ENCODE results near the gene INCENP. TPM values are rescaled to one million over a fixed set of nuclear protein-coding genes. Genes with fewer than 3 reads are reported as not detected.

INCENP gene
- total and polyA plus RNA-seq, 10 of the 15 experiments (the other 5 are each of a cell fraction or from before 2014, with no cell fraction given): 1.4 to 96.8 (median 29.0) TPM

GRCh38 chr11:62139526-62140303 is 15.9 kb downstream of the INCENP start:
- Histone ChIP-seq H3K27ac (ENCODE audit: control insufficient read depth, insufficient read depth) (no peak overlapping the region), H3K27me3 (replicated peaks in 1 of 2; ENCODE audit: control insufficient read depth in 2 of 2, insufficient read depth in 2 of 2, low read length in 1 of 2) (no peaks in the 10 kb centered on the region), H3K4me2 (ENCODE audit: control insufficient read depth, insufficient read depth) (no peak overlapping the region), H3K4me1 (ENCODE audit: control insufficient read depth, insufficient read depth, low read length) (no peaks in the 10 kb centered on the region), H3K9me3 (replicated peaks; ENCODE audit: control insufficient read depth, insufficient read depth, low read length) (no peaks in the 10 kb centered on the region), H3K4me3 (no peak overlapping the region), H3K79me2 (ENCODE audit: control insufficient read depth, insufficient read depth, low read length) (peaks cover 4% of the 10 kb centered on the region), H2AFZ (ENCODE audit: control insufficient read depth, low read depth, low read length) (no peak overlapping the region), H4K20me1 (ENCODE audit: control insufficient read depth, insufficient read depth) (no peaks in the 10 kb centered on the region), H3K9ac (ENCODE audit: control insufficient read depth, insufficient read depth, low read length) (no peak overlapping the region), H3K36me3 (ENCODE audit: control insufficient read depth in 2 of 2, insufficient read depth in 2 of 2, low read length in 1 of 2) (peaks cover 36 to 56% of the 10 kb centered on the region in 2 experiments)
- CTCF ChIA-PET: no interaction called here
- ATAC-seq: no peak
- POLR2A ChIA-PET: no interaction called here
- FAIRE-seq: no peak
- intact Hi-C loops (cut with micrococcal nuclease; ENCODE audit: unreplicated experiment) (no loop called here), in situ Hi-C loops (cut with MboI) (no loop called here)
- WGBS (ENCODE audit: insufficient coverage, insufficient replicate concordance, low lambda C conversion rate, missing lambda C conversion rate): 94% methylated on average over 24 of the region's 24 CpGs
- TF ChIP-seq TAF1 (IDR thresholded peaks at IDR 0.05; ENCODE audit: borderline replicate concordance, low read depth, low read length) (no peak), ZNF592 (IDR thresholded peaks at IDR 0.05) (no peak), HDAC6 (IDR thresholded peaks at IDR 0.05; ENCODE audit: unreplicated experiment) (no peak), PAX8 (IDR thresholded peaks at IDR 0.05) (no peak), TCF7 (IDR thresholded peaks at IDR 0.05; ENCODE audit: borderline replicate concordance) (no peak), ETV6 (conservative IDR thresholded peaks at IDR 0.05 in 1 of 2, IDR thresholded peaks at IDR 0.05 in 1 of 2; ENCODE audit: borderline replicate concordance in 1 of 2, low read depth in 1 of 2) (no peak), NBN (IDR thresholded peaks at IDR 0.05) (no peak), USF2 (IDR thresholded peaks at IDR 0.05; ENCODE audit: borderline replicate concordance, low read depth, low read length) (no peak), ASH2L (IDR thresholded peaks at IDR 0.05; ENCODE audit: borderline replicate concordance, low read depth) (no peak), MAX (IDR thresholded peaks at IDR 0.05; ENCODE audit: low read depth, low read length) (no peak), PBX3 (IDR thresholded peaks at IDR 0.05; ENCODE audit: insufficient replicate concordance, low read depth, low read length) (no peak), SMAD1 (IDR thresholded peaks at IDR 0.05; ENCODE audit: low read depth, partially characterized antibody) (no peak), ZNF384 (IDR thresholded peaks at IDR 0.05; ENCODE audit: borderline replicate concordance, low read depth, low read length) (no peak), NR2C2 (IDR thresholded peaks at IDR 0.05; ENCODE audit: borderline replicate concordance, control insufficient read depth, insufficient read length, low read depth) (no peak), GATAD2B (conservative IDR thresholded peaks at IDR 0.05; ENCODE audit: low read depth) (no peak), SIX5 (IDR thresholded peaks at IDR 0.05; ENCODE audit: low read depth, low read length, severe bottlenecking) (no peak)
- RAD21 ChIA-PET (ENCODE audit: unreplicated experiment): no interaction called here
- SMC1A ChIA-PET (ENCODE audit: uncharacterized antibody, unreplicated experiment): no interaction called here
- no TSS peak for BruUV-seq (replicated peaks)
- DNase-seq (ENCODE audit: low read depth, low spot score): no peak
